Measurements from ENCODE around the gene HTT-AS. TPM values are rescaled to one million over a fixed set of nuclear protein-coding genes. Genes with fewer than 3 reads are reported as not detected.

The HTT-AS gene
- total and polyA plus RNA-seq, 10 donors = not detected

GRCh38 chr4:3026540-3026939, 47.8 kb downstream of the HTT-AS start:
- peak; percentile 30 for DNase-seq
- H3K9me3 ChIP-seq = peaks cover 0 to 10% (median 0%) of the 10 kb centered on the region in 8 donors
- TF ChIP-seq POLR2AphosphoS5 (IDR thresholded peaks at IDR 0.05) (no peak), POLR2A (IDR thresholded peaks at IDR 0.05) (no peak)
- TF ChIP-seq, protein P1, sequence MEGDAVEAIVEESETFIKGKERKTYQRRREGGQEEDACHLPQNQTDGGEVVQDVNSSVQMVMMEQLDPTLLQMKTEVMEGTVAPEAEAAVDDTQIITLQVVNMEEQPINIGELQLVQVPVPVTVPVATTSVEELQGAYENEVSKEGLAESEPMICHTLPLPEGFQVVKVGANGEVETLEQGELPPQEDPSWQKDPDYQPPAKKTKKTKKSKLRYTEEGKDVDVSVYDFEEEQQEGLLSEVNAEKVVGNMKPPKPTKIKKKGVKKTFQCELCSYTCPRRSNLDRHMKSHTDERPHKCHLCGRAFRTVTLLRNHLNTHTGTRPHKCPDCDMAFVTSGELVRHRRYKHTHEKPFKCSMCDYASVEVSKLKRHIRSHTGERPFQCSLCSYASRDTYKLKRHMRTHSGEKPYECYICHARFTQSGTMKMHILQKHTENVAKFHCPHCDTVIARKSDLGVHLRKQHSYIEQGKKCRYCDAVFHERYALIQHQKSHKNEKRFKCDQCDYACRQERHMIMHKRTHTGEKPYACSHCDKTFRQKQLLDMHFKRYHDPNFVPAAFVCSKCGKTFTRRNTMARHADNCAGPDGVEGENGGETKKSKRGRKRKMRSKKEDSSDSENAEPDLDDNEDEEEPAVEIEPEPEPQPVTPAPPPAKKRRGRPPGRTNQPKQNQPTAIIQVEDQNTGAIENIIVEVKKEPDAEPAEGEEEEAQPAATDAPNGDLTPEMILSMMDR (IDR thresholded peaks at IDR 0.05 in 8 of 11, conservative IDR thresholded peaks at IDR 0.05 in 3 of 11) = no peak
- WGBS, 5 donors = 85 to 92% (median 91%) methylated on average over 9 of the region's 9 CpGs
- H3K4me1 ChIP-seq = no peaks in the 10 kb centered on the region
- no peak overlapping the region for H3K27ac ChIP-seq
- H3K4me3 ChIP-seq = no peak overlapping the region
- no peaks in the 10 kb centered on the region for H3K27me3 ChIP-seq (replicated peaks in 1 of 7)
- intact Hi-C loops (cut with DNase I; ENCODE audit: low total_unique reads) = no loop called here
- H3K36me3 ChIP-seq = no peaks in the 10 kb centered on the region

DNA sequence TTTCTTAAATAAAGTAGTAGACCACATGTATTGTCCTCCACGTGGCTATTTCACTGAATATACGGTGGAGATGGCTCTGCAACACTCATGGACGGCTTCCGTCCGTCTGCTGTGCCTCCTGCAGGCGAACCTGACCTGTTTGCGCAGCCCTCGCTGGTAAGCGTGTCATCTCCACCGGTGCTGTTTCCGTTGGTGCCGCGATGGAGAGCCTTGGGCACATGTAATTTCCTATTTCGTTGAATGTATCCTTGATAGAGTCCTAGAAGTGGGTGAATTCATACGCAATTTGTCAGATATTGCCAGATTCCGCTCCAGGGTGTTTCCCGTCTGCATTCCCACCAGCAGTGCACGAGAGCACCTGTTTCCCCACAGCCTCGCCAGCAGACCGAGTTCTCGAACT, 48.5 kb downstream of the HTT-AS start:
- Histone ChIP-seq H3K27ac (no peak overlapping the region), H3K9me3 (peaks cover 0 to 10% (median 0%) of the 10 kb centered on the region in 8 donors), H3K4me1 (no peaks in the 10 kb centered on the region), H3K36me3 (no peaks in the 10 kb centered on the region), H3K4me3 (no peak overlapping the region), H3K27me3 (replicated peaks in 1 of 7) (no peaks in the 10 kb centered on the region)
- intact Hi-C loops (cut with DNase I; ENCODE audit: low total_unique reads) = no loop called here
- TF ChIP-seq, protein P1 (IDR thresholded peaks at IDR 0.05 in 8 of 11, conservative IDR thresholded peaks at IDR 0.05 in 3 of 11) = no peak
- TF ChIP-seq POLR2A (IDR thresholded peaks at IDR 0.05) = no peak
- TF ChIP-seq POLR2AphosphoS5 (IDR thresholded peaks at IDR 0.05) = no peak
- DNase-seq = no peak
- WGBS, 5 donors = 89 to 94% (median 91%) methylated on average over 21 of the region's 21 CpGs

GRCh38 chr4:3022651-3023050, 51.7 kb downstream of the HTT-AS start:
- intact Hi-C loops (cut with DNase I; ENCODE audit: low total_unique reads) = no loop called here

GRCh38 chr4:3022112-3022511, 52.2 kb downstream of the HTT-AS start:
- Histone ChIP-seq H3K36me3 (no peaks in the 10 kb centered on the region), H3K9me3 (peaks cover 0 to 10% (median 0%) of the 10 kb centered on the region in 8 donors), H3K4me3 (no peak overlapping the region), H3K27ac (no peak overlapping the region), H3K4me1 (no peaks in the 10 kb centered on the region), H3K27me3 (replicated peaks in 1 of 7) (no peaks in the 10 kb centered on the region)
- DNase-seq = peak; percentile 8
- 88 to 93% (median 91%) methylated on average over 8 of the region's 8 CpGs for WGBS, 5 donors
- TF ChIP-seq, protein P1 (IDR thresholded peaks at IDR 0.05 in 8 of 11, conservative IDR thresholded peaks at IDR 0.05 in 3 of 11) = no peak
- TF ChIP-seq POLR2AphosphoS5 (IDR thresholded peaks at IDR 0.05) (no peak), POLR2A (IDR thresholded peaks at IDR 0.05) (no peak)
- intact Hi-C loops (cut with DNase I; ENCODE audit: low total_unique reads) = no loop called here

More at GRCh38 chr4:3022651-3023050, 51.7 kb downstream of the HTT-AS start:
- Histone ChIP-seq H3K4me3 (no peak overlapping the region), H3K36me3 (no peaks in the 10 kb centered on the region), H3K9me3 (peaks cover 0 to 10% (median 0%) of the 10 kb centered on the region in 8 donors), H3K27ac (no peak overlapping the region), H3K4me1 (no peaks in the 10 kb centered on the region), H3K27me3 (replicated peaks in 1 of 7) (no peaks in the 10 kb centered on the region)
- WGBS, 5 donors = 72 to 89% (median 83%) methylated on average over 3 of the region's 3 CpGs
- peak; percentile 8 for DNase-seq
- TF ChIP-seq POLR2AphosphoS5 (IDR thresholded peaks at IDR 0.05) = no peak
- TF ChIP-seq, protein P1 (IDR thresholded peaks at IDR 0.05 in 8 of 11, conservative IDR thresholded peaks at IDR 0.05 in 3 of 11) = no peak
- no peak for TF ChIP-seq POLR2A (IDR thresholded peaks at IDR 0.05)
